WTC11 (cell line): ENCODE results near the gene SHISAL2A. TPM values are rescaled to one million over a fixed set of nuclear protein-coding genes. Genes with fewer than 3 reads are reported as not detected.
A peak's percentile ranks its signal among the peaks of the same experiment; 100 is the strongest.
"Not testable (repeated sequence)": the region's sequence is repeated elsewhere in the genome, so short reads cannot be mapped to it uniquely, and the experiment has no call there.

Experiments
- ATAC-seq: fragments of 200-7000 bp; cut with Tn5 transposase; 2 replicates; pipeline ENCODE4 v1.10.0; 2021; ENCODE audit warnings: mild to moderate bottlenecking, moderate library complexity
- CTCF ChIA-PET: fragments of 300-600 bp; sonication (Branson Sonifier 250); formaldehyde crosslinking; loops from one replicate; lab custom pipeline; 2021; ENCODE audit warnings: antibody characterized with exemption; lab: Charles Lee
- POLR2A ChIA-PET: fragments of 350-600 bp; sonication (Branson Sonifier 250); formaldehyde crosslinking; loops from one replicate; lab custom pipeline; 2021; ENCODE audit warnings: antibody characterized with exemption; lab: Charles Lee
- DNase-seq: peaks from one replicate; pipeline ENCODE4 v3.0.0; 2021; ENCODE audit warnings: low spot score
- H3K27ac Mint-ChIP-seq: 2 replicates; pipeline ENCODE4 v1.8.0; 2021; ENCODE audit warnings: mixed read lengths
- H3K27me3 Mint-ChIP-seq: 2 replicates; pipeline ENCODE4 v1.8.0; 2021; ENCODE audit warnings: low read depth, mild to moderate bottlenecking, moderate library complexity, mixed read lengths
- H3K36me3 Mint-ChIP-seq: 2 replicates; pipeline ENCODE4 v1.8.0; 2021; ENCODE audit warnings: mixed read lengths
- H3K4me1 Mint-ChIP-seq: 2 replicates; pipeline ENCODE4 v1.8.0; 2022; ENCODE audit warnings: mixed read lengths
- H3K4me3 Mint-ChIP-seq: 2 replicates; pipeline ENCODE4 v1.8.0; 2021; ENCODE audit warnings: mild to moderate bottlenecking, moderate library complexity, mixed read lengths
- H3K9me3 Mint-ChIP-seq: 2 replicates; pipeline ENCODE4 v1.8.0; 2021; ENCODE audit warnings: mixed read lengths
- ATF1 ChIP-seq: sonication (generic); formaldehyde crosslinking; IDR thresholded peaks from 2 replicates; pipeline ENCODE4 v1.8.1; 2023; ENCODE audit warnings: mild to moderate bottlenecking, moderate library complexity, missing genetic modification reagents
- ATF3 ChIP-seq: sonication (generic); formaldehyde crosslinking; conservative IDR thresholded peaks from 2 replicates; pipeline ENCODE4 v1.8.1; 2022; ENCODE audit warnings: mild to moderate bottlenecking, missing genetic modification reagents
- CREB1 ChIP-seq: sonication (generic); formaldehyde crosslinking; IDR thresholded peaks from 2 replicates; pipeline ENCODE4 v1.8.0; 2023; ENCODE audit warnings: mild to moderate bottlenecking, missing genetic modification reagents
- CTCF ChIP-seq: fragments of 200-600 bp; IDR thresholded peaks from 2 replicates; pipeline ENCODE4 v1.8.0; 2022; ENCODE audit warnings: antibody characterized with exemption
- EMX1 ChIP-seq: fragments of 250-450 bp; sonication (Bioruptor Pico); IDR thresholded peaks from 2 replicates; pipeline ENCODE4 v1.8.0; 2021; ENCODE audit warnings: mild to moderate bottlenecking
- NFE2L1 ChIP-seq: sonication (generic); formaldehyde crosslinking; IDR thresholded peaks from 2 replicates; pipeline ENCODE4 v1.8.1; 2023; ENCODE audit warnings: missing genetic modification reagents
- NR2C2 ChIP-seq: sonication (generic); formaldehyde crosslinking; IDR thresholded peaks from 2 replicates; pipeline ENCODE4 v1.8.0; 2022; ENCODE audit warnings: mild to moderate bottlenecking, missing genetic modification reagents
- NR3C1 ChIP-seq: sonication (generic); formaldehyde crosslinking; conservative IDR thresholded peaks from 2 replicates; pipeline ENCODE4 v1.8.1; 2023; ENCODE audit warnings: low read depth, mild to moderate bottlenecking, missing genetic modification reagents
- RELA ChIP-seq: sonication (generic); formaldehyde crosslinking; IDR thresholded peaks from 2 replicates; pipeline ENCODE4 v1.8.1; 2022; ENCODE audit warnings: missing genetic modification reagents, mild to moderate bottlenecking, borderline replicate concordance
- TEAD1 ChIP-seq: sonication (generic); formaldehyde crosslinking; IDR thresholded peaks from 2 replicates; pipeline ENCODE4 v1.8.0; 2022; ENCODE audit warnings: mild to moderate bottlenecking, missing genetic modification reagents
- ZNF121 ChIP-seq: sonication (generic); formaldehyde crosslinking; IDR thresholded peaks from 2 replicates; pipeline ENCODE4 v1.8.0; 2023; ENCODE audit warnings: missing genetic modification reagents
- ZNF317 ChIP-seq: sonication (generic); formaldehyde crosslinking; IDR thresholded peaks from 2 replicates; pipeline ENCODE4 v1.8.1; 2023; ENCODE audit warnings: low read depth, mild to moderate bottlenecking, moderate library complexity, missing genetic modification reagents, borderline replicate concordance
- ZNF532 ChIP-seq: fragments of 250-450 bp; sonication (Bioruptor Pico); IDR thresholded peaks from 2 replicates; pipeline ENCODE4 v1.9.0; 2021; ENCODE audit warnings: mild to moderate bottlenecking, borderline replicate concordance
- total RNA-seq: library from RNA; stranded (reverse); gene quantifications from 3 replicates; pipeline ENCODE4 v1.2.3, GENCODE V29; 2021
- TF ChIP-seq, protein P1 (sequence below): sonication (generic); formaldehyde crosslinking; IDR thresholded peaks from 2 replicates; pipeline ENCODE4 v1.8.0; 2023; ENCODE audit warnings: missing genetic modification reagents
- TF ChIP-seq, protein P2 (sequence below): sonication (generic); formaldehyde crosslinking; IDR thresholded peaks from 2 replicates; pipeline ENCODE4 v1.8.1; 2022; ENCODE audit warnings: low read depth, missing genetic modification reagents, borderline replicate concordance
- TF ChIP-seq, protein P3 (sequence below): sonication (generic); formaldehyde crosslinking; IDR thresholded peaks from 2 replicates; pipeline ENCODE4 v1.8.1; 2023; ENCODE audit warnings: mild to moderate bottlenecking, moderate library complexity, missing genetic modification reagents
- TF ChIP-seq, protein P4 (sequence below): sonication (generic); formaldehyde crosslinking; IDR thresholded peaks from 2 replicates; pipeline ENCODE4 v1.8.0; 2022; ENCODE audit warnings: missing genetic modification reagents

SHISAL2A gene
- total RNA-seq, 1 experiment from 2014 or later: 1.4 TPM

DNA sequence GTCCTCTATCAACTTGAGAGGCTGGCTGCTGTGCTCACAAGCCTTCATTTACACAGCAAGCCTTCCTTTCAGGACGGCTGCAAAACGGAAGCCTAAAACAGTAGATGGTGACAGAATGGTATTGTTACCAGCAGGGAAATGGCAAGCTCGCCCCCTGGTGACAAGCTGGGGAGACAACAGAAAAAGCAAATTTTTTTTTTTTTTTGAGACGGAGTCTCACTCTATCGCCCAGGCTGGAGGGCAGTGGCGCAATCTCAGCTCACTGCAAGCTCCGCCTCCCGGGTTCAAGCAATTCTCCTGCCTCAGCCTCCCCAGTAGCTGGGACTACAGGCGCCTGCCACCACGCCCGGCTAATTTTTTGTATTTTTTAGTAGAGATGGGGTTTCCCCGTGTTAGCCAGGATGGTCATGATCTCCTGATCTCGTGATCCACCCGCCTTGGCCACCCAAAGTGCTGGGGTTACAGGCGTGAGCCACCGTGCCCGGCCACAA lies 53.3 kb downstream of the SHISAL2A start:
- TF ChIP-seq CTCF (peak; percentile 69), ZNF121 (peak; percentile 61)
- TF ChIP-seq, all 79 proteins: peak for 2; not testable (repeated sequence) for 77
- peaks cover 44% of the 10 kb centered on the region for H3K36me3 Mint-ChIP-seq
- DNase-seq (peak; percentile 76), ATAC-seq (peak; percentile 90)
- POLR2A ChIA-PET: interaction anchor here (1.1 kb wide), 1 partner anchor 10 kb away, joined by 3 read pairs; no protein-coding TSS in a partner anchor
- H3K27me3 Mint-ChIP-seq, H3K9me3 Mint-ChIP-seq, H3K4me1 Mint-ChIP-seq, H3K4me3 Mint-ChIP-seq: not testable (repeated sequence)
- peak overlapping the region; percentile 28 for H3K27ac Mint-ChIP-seq
- CTCF ChIA-PET: interaction anchor here (0.6 to 2.2 kb wide), 28 partner anchors 13 to 469 kb away, joined by 3 to 13 read pairs (median 3); partner anchors contain the start of genes ECHDC2, ORC1, PRPF38A and TUT4

DNA sequence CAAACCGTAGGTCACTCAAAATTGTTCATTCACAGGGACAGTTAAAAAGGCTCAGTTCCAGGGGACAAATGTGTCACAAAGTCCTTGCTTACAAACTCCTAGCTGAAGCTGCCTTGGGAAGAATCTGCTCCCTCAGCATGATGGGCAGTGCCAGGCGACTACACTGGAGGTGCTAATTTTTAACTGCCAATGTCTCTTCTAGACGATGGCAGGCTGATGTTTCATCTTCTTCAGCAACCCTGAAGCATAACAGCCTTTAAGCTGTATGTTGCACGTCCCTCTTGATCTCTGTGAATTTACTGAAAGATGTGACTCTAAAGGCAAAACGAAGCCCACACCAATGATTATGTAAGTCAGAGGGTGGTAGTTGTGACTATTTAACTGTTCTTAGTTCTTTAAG lies 53.9 kb downstream of the SHISAL2A start:
- H3K4me1 Mint-ChIP-seq: peaks cover 6% of the 10 kb centered on the region
- POLR2A ChIA-PET: interaction anchor here (1.1 kb wide), 1 partner anchor 10 kb away, joined by 3 read pairs; no protein-coding TSS in a partner anchor
- peaks cover 7% of the 10 kb centered on the region for H3K9me3 Mint-ChIP-seq
- no peak for ATAC-seq
- CTCF ChIA-PET: interaction anchor here (0.6 to 2.2 kb wide), 27 partner anchors 12 to 469 kb away, joined by 3 to 13 read pairs (median 3); partner anchors contain the start of genes ECHDC2, ORC1, PRPF38A and TUT4
- no peaks in the 10 kb centered on the region for H3K27me3 Mint-ChIP-seq
- TF ChIP-seq CREB1 (CRISPR knock-in tag) (no peak), RELA (no peak), ZNF532 (no peak), NR3C1 (CRISPR knock-in tag) (no peak)
- TF ChIP-seq, protein P1, sequence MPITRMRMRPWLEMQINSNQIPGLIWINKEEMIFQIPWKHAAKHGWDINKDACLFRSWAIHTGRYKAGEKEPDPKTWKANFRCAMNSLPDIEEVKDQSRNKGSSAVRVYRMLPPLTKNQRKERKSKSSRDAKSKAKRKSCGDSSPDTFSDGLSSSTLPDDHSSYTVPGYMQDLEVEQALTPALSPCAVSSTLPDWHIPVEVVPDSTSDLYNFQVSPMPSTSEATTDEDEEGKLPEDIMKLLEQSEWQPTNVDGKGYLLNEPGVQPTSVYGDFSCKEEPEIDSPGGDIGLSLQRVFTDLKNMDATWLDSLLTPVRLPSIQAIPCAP: no peak
- H3K27ac Mint-ChIP-seq: no peak overlapping the region
- H3K4me3 Mint-ChIP-seq: no peak overlapping the region
- no peak for DNase-seq
- peaks cover 48% of the 10 kb centered on the region for H3K36me3 Mint-ChIP-seq

DNA sequence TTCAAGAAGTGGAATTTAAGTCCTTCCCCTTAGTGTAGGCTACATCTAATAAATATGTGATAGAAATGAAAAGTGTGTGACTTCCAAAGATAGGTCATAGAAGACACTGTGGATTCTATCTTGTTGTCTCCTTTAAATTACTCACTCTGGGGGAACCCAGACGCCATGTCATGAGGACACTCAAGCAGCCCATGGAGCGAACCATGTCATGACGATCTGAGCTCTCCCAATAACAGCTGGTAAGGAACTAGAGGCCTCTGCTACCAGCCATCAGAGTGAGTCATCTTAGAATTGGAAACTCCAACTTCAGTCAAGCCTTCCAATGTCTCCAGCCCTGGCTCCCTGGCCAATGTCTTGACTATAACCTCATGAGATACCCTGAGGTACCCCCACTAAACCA lies 58.9 kb downstream of the SHISAL2A start:
- no peak overlapping the region for H3K27ac Mint-ChIP-seq
- H3K4me3 Mint-ChIP-seq: no peak overlapping the region
- ChIA-PET POLR2A (interaction anchor here (1.1 kb wide), 1 partner anchor 151 kb away, joined by 4 read pairs; the partner anchor contains the start of gene ZYG11A), CTCF (no interaction called here)
- no peaks in the 10 kb centered on the region for H3K9me3 Mint-ChIP-seq
- peaks cover 8% of the 10 kb centered on the region; the same call in 1 of the 2 replicates for H3K4me1 Mint-ChIP-seq
- no peak for DNase-seq
- peaks cover 52% of the 10 kb centered on the region for H3K36me3 Mint-ChIP-seq
- H3K27me3 Mint-ChIP-seq: no peaks in the 10 kb centered on the region
- no peak for ATAC-seq
- TF ChIP-seq EMX1 (no peak), ZNF317 (no peak), TEAD1 (CRISPR knock-in tag) (no peak), ATF1 (no peak), NFE2L1 (CRISPR knock-in tag) (no peak), ATF3 (CRISPR knock-in tag) (no peak), NR2C2 (CRISPR knock-in tag) (no peak)
- TF ChIP-seq, protein P2, sequence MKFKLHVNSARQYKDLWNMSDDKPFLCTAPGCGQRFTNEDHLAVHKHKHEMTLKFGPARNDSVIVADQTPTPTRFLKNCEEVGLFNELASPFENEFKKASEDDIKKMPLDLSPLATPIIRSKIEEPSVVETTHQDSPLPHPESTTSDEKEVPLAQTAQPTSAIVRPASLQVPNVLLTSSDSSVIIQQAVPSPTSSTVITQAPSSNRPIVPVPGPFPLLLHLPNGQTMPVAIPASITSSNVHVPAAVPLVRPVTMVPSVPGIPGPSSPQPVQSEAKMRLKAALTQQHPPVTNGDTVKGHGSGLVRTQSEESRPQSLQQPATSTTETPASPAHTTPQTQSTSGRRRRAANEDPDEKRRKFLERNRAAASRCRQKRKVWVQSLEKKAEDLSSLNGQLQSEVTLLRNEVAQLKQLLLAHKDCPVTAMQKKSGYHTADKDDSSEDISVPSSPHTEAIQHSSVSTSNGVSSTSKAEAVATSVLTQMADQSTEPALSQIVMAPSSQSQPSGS (CRISPR knock-in tag): no peak
- TF ChIP-seq, protein P3, sequence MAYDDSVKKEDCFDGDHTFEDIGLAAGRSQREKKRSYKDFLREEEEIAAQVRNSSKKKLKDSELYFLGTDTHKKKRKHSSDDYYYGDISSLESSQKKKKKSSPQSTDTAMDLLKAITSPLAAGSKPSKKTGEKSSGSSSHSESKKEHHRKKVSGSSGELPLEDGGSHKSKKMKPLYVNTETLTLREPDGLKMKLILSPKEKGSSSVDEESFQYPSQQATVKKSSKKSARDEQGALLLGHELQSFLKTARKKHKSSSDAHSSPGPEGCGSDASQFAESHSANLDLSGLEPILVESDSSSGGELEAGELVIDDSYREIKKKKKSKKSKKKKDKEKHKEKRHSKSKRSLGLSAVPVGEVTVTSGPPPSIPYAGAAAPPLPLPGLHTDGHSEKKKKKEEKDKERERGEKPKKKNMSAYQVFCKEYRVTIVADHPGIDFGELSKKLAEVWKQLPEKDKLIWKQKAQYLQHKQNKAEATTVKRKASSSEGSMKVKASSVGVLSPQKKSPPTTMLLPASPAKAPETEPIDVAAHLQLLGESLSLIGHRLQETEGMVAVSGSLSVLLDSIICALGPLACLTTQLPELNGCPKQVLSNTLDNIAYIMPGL (CRISPR knock-in tag): no peak
- TF ChIP-seq, protein P4, sequence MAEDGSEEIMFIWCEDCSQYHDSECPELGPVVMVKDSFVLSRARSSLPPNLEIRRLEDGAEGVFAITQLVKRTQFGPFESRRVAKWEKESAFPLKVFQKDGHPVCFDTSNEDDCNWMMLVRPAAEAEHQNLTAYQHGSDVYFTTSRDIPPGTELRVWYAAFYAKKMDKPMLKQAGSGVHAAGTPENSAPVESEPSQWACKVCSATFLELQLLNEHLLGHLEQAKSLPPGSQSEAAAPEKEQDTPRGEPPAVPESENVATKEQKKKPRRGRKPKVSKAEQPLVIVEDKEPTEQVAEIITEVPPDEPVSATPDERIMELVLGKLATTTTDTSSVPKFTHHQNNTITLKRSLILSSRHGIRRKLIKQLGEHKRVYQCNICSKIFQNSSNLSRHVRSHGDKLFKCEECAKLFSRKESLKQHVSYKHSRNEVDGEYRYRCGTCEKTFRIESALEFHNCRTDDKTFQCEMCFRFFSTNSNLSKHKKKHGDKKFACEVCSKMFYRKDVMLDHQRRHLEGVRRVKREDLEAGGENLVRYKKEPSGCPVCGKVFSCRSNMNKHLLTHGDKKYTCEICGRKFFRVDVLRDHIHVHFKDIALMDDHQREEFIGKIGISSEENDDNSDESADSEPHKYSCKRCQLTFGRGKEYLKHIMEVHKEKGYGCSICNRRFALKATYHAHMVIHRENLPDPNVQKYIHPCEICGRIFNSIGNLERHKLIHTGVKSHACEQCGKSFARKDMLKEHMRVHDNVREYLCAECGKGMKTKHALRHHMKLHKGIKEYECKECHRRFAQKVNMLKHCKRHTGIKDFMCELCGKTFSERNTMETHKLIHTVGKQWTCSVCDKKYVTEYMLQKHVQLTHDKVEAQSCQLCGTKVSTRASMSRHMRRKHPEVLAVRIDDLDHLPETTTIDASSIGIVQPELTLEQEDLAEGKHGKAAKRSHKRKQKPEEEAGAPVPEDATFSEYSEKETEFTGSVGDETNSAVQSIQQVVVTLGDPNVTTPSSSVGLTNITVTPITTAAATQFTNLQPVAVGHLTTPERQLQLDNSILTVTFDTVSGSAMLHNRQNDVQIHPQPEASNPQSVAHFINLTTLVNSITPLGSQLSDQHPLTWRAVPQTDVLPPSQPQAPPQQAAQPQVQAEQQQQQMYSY (CRISPR knock-in tag): no peak
